Measurements from ENCODE around the gene RNPC3. TPM values are rescaled to one million over a fixed set of nuclear protein-coding genes. Genes with fewer than 3 reads are reported as not detected.

RNPC3 gene
- total and polyA plus RNA-seq, 2 of the 8 experiments (the other 6 are each of a cell fraction or from before 2014, with no cell fraction given): 10.9 to 12.8 TPM

GRCh38 chr1:103520822-103521221 lies 4.7 kb upstream of the RNPC3 start:
- Histone ChIP-seq H2BK12ac (ENCODE audit: low read depth, low read length) (no peak overlapping the region), H4K91ac (replicated peaks; ENCODE audit: insufficient read length, low read length) (no peak overlapping the region), H3K4me2 (ENCODE audit: insufficient read depth in 1 of 2, low read depth in 2 of 2, low read length in 2 of 2) (no peak overlapping the region), H4K5ac (ENCODE audit: insufficient read length, low read depth, low read length) (no peak overlapping the region), H2AK5ac (ENCODE audit: low read depth, low read length) (no peak overlapping the region), H3K23ac (ENCODE audit: insufficient read length) (no peak overlapping the region), H2BK5ac (ENCODE audit: low read depth, low read length) (no peak overlapping the region), H3K36me3 (ENCODE audit: control insufficient read depth in 2 of 4, insufficient read depth in 4 of 4, low read length in 3 of 4) (no peaks in the 10 kb centered on the region), H3K79me1 (ENCODE audit: low read depth, low read length) (no peaks in the 10 kb centered on the region), H3K56ac (replicated peaks; ENCODE audit: insufficient read length, low read depth, low read length) (no peak overlapping the region), H2AFZ (ENCODE audit: low read length) (no peak overlapping the region), H3K79me2 (ENCODE audit: control insufficient read depth in 1 of 2, insufficient read depth in 2 of 2, low read length in 2 of 2) (no peaks in the 10 kb centered on the region), H4K20me1 (replicated peaks in 1 of 2; ENCODE audit: control insufficient read depth in 1 of 2, insufficient read depth in 2 of 2, low read length in 2 of 2) (peaks cover 0 to 2% of the 10 kb centered on the region in 2 experiments), H3K4me1 (replicated peaks in 1 of 4; ENCODE audit: control insufficient read depth in 3 of 4, insufficient read depth in 4 of 4, low read length in 3 of 4) (no peaks in the 10 kb centered on the region; a peak in 1 of 7 replicates), H2BK120ac (replicated peaks; ENCODE audit: low read depth, low read length) (no peak overlapping the region), H3K14ac (ENCODE audit: insufficient read length) (no peak overlapping the region), H3K23me2 (ENCODE audit: low read depth, low read length) (peaks cover 3% of the 10 kb centered on the region; the same call in 1 of the 2 replicates), H3K9ac (replicated peaks in 1 of 4; ENCODE audit: extremely low read depth in 1 of 4, low read depth in 3 of 4, low read length in 3 of 4) (no peak overlapping the region), H3K27ac (ENCODE audit: low read depth, low read length) (no peak overlapping the region), H3K18ac (ENCODE audit: extremely low read depth, low read length) (no peak overlapping the region), H3K4ac (replicated peaks; ENCODE audit: insufficient read length, low read depth, low read length) (no peak overlapping the region), H3K9me3 (ENCODE audit: insufficient read depth in 2 of 2, low read depth in 1 of 2, low read length in 1 of 2) (no peaks in the 10 kb centered on the region; a peak in 1 of 4 replicates), H3K27me3 (replicated peaks in 1 of 4; ENCODE audit: control insufficient read depth in 3 of 4, extremely low read depth in 1 of 4, insufficient read depth in 3 of 4, low read length in 3 of 4) (no peaks in the 10 kb centered on the region), H2BK20ac (ENCODE audit: low read length) (no peak overlapping the region), H4K8ac (ENCODE audit: extremely low read depth, insufficient read depth, low read length) (no peak overlapping the region), H2BK15ac (ENCODE audit: low read length) (no peak overlapping the region), H3K4me3 (ENCODE audit: extremely low read depth in 1 of 4, insufficient read depth in 2 of 4, low read depth in 3 of 4, low read length in 4 of 4) (no peak overlapping the region)
- CTCF ChIA-PET (ENCODE audit: partially characterized antibody): interaction anchor here (1.5 kb wide), 1 partner anchor 60 kb away, joined by 4 read pairs; no protein-coding TSS in a partner anchor
- FAIRE-seq: no peak
- no peak for DNase-seq (ENCODE audit: low read depth in 1 of 2, low spot score in 2 of 2)
- TF ChIP-seq SIRT6 (IDR thresholded peaks at IDR 0.05; ENCODE audit: low read length): no peak
- no peak for TF ChIP-seq SP1 (IDR thresholded peaks at IDR 0.05; ENCODE audit: low read depth, low read length)
- no peak for TF ChIP-seq YY1 (IDR thresholded peaks at IDR 0.05; ENCODE audit: low read depth, low read length)
- no peak for TF ChIP-seq SP2 (IDR thresholded peaks at IDR 0.05; ENCODE audit: low read length)
- TF ChIP-seq RFX5 (IDR thresholded peaks at IDR 0.05; ENCODE audit: borderline replicate concordance, low read depth, low read length): no peak
- no peak for TF ChIP-seq JUN (IDR thresholded peaks at IDR 0.05; ENCODE audit: low read depth, low read length)
- POLR2A ChIA-PET (ENCODE audit: partially characterized antibody): no interaction called here

Data from H1 (cell line).